ENCODE measurements around the gene FAM168A. TPM values are rescaled to one million over a fixed set of nuclear protein-coding genes. Genes with fewer than 3 reads are reported as not detected.
A peak's percentile ranks its signal among the peaks of the same experiment; 100 is the strongest.

The FAM168A gene
- total and polyA plus RNA-seq, 9 of the 15 experiments (the other 6 are each of a cell fraction or from before 2014, with no cell fraction given) = 0.44 to 7.2 (median 2.9) TPM

DNA sequence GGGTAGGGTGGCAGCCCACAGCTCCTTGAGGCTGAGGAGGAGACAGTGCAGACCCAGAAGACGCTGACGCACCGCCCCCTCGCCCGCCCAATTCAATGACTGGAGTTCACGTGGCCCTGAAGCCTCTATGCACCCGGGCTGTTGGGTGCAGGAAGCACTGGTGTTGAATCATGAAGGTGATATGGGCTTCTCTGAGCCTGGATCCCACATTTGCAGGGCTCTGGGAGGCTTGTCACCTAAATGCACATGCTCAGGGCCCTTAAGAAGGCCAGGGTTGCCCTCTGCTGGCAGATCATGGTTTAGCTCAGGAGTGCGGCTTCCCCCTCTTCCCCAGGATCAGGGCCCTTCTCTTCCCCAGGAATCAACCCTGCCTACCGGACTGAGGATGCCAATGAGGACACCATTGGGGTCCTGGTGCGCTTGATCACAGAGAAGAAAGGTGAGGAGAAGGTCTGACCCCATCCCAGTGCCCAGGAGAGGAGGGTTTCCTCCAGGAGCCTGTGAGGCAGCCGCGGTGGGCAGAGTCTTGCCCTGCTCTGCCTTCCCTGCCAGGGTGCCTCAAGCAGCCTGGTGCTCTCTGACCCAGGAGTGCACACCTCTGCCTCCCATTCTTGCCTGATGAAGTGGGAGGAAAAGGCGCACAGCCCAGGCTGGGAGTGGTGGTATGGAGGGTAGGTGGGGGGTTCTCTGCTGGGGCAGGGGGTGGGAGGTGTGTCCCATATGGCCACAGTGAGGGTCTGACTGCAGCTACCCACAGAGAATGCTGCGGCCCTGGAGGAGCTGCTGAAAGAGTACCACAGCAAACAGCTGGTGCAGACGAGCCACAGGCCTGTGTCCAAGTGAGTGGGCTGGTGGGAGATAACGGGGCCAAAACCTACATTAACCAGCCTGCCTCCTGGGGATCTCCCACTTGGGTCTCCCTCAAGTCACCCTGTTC lies 204.2 kb downstream of the FAM168A start (continued):
- TF ChIP-seq, protein P1, sequence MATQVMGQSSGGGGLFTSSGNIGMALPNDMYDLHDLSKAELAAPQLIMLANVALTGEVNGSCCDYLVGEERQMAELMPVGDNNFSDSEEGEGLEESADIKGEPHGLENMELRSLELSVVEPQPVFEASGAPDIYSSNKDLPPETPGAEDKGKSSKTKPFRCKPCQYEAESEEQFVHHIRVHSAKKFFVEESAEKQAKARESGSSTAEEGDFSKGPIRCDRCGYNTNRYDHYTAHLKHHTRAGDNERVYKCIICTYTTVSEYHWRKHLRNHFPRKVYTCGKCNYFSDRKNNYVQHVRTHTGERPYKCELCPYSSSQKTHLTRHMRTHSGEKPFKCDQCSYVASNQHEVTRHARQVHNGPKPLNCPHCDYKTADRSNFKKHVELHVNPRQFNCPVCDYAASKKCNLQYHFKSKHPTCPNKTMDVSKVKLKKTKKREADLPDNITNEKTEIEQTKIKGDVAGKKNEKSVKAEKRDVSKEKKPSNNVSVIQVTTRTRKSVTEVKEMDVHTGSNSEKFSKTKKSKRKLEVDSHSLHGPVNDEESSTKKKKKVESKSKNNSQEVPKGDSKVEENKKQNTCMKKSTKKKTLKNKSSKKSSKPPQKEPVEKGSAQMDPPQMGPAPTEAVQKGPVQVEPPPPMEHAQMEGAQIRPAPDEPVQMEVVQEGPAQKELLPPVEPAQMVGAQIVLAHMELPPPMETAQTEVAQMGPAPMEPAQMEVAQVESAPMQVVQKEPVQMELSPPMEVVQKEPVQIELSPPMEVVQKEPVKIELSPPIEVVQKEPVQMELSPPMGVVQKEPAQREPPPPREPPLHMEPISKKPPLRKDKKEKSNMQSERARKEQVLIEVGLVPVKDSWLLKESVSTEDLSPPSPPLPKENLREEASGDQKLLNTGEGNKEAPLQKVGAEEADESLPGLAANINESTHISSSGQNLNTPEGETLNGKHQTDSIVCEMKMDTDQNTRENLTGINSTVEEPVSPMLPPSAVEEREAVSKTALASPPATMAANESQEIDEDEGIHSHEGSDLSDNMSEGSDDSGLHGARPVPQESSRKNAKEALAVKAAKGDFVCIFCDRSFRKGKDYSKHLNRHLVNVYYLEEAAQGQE (IDR thresholded peaks at IDR 0.05; ENCODE audit: borderline replicate concordance) = peak; percentile 89
- TF ChIP-seq, protein P1 (CRISPR knock-in tag; IDR thresholded peaks at IDR 0.05; ENCODE audit: low read depth) = no peak
- TF ChIP-seq ZNF263 (CRISPR knock-in tag; IDR thresholded peaks at IDR 0.05; ENCODE audit: borderline replicate concordance) = peak; percentile 26; the same call in 1 of the 2 replicates
- TF ChIP-seq SMC3 (conservative IDR thresholded peaks at IDR 0.05; ENCODE audit: insufficient read depth, low read depth, low read length) = peak; percentile 95
- TF ChIP-seq NRF1 (conservative IDR thresholded peaks at IDR 0.05 in 1 of 2, IDR thresholded peaks at IDR 0.05 in 1 of 2) = peak; percentile 35 to 36; a peak in 2 of 4 replicates
- 0 out of 2 replicates have a peak, but pooled peaks have one; percentile 19 for TF ChIP-seq ZC3H11A (IDR thresholded peaks at IDR 0.05; ENCODE audit: low read depth, low read length)
